ENCODE data around the gene RRM2.

RRM2 gene

DNA sequence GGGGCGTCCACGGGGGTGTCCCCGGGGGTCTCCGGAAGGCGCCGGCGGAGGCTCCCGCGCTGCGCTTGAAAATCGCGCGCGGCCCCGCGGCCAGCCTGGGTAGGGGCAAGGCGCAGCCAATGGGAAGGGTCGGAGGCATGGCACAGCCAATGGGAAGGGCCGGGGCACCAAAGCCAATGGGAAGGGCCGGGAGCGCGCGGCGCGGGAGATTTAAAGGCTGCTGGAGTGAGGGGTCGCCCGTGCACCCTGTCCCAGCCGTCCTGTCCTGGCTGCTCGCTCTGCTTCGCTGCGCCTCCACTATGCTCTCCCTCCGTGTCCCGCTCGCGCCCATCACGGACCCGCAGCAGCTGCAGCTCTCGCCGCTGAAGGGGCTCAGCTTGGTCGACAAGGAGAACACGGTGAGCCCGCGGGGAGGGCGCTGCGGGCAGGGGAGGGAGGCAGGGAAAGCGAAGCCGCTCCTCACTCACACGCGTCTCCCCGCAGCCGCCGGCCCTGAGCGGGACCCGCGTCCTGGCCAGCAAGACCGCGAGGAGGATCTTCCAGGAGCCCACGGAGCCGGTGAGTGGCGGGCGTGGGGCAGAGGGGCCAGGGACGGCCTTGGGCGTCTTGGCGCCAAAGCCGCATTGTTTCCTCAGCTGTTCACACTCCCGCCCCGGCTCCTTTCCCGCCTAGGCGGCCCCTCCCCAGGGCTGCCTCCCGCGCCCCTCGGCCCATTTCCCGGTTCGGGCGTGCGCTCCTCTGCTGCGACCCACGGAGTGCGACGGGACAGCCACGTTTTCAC is at the start of gene RRM2:
RRM2 (plus strand) TSS at position 240 of the 781 bp plus-strand sequence; CDS start at position 300, 60 bp downstream.
- peak; percentile 89 to 96 for DNase-seq

DNA sequence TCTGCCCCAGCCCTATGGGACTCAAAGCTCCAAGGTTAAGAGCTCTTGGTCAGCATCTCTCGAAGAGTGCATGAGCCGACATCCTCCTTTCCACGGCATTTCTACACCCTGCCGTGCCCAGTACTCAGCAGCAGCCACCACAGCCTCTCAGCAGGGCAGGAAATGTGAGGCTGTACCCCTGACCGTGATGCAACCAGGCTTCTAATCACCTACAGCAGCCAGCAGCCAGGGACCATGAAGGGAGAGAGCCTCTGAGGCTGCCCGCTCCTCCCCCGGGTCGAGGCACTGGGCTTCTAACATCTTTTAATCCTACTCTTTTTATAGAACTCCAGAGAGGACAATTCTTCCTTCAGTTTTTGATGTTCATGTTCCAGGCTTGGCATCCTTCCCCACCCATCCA is 48.8 kb upstream of the RRM2 start:
- DNase-seq = no peak

DNA sequence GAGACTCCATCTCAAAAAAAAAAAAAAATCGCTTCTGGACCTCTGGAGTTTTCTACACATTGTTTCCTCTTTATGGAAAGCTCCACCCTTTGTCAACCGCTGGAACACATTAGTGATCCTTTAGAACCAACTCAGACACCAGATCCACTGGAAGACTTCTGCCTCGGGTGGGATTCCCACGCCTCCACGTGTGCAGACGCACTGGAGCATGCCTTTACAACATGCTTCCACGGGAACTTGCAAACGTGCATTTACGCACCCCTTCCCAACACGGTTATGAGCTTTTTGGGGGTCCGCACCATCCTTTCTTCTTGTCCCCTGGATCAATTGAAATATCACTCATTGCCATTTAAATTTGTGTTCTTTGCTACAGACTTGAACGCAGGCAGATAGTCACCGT is 47.4 kb upstream of the RRM2 start:
- DNase-seq = no peak

DNA sequence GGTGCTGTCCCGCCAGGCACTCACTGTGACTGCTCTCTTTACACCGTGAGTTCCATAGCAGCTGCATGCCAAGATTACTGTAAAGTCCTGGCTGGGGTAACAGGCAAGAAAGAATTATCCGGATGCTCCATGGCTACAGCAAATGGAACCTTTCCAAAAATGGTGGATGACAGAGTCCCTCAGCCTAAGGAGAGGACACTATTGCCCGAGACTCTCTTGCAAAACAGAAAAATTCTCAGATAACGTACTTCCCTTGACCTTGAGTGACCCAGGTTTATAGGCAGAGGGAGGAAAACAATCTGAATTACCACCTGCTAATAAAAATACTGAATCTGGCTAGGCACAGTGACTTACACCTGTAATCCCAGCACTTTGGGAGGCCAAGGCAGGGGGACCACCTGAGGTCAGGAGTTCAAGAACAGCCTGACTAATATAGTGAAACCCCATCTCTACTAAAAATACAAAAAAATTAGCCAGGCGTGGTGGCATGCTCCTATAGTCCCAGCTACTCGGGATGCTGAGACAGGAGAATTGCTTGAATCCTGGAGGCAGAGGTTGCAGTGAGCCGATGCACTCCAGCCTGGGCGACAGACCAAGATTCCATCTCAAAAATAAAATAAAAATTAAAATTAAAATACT is 46.8 kb upstream of the RRM2 start:
- DNase-seq = no peak

DNA sequence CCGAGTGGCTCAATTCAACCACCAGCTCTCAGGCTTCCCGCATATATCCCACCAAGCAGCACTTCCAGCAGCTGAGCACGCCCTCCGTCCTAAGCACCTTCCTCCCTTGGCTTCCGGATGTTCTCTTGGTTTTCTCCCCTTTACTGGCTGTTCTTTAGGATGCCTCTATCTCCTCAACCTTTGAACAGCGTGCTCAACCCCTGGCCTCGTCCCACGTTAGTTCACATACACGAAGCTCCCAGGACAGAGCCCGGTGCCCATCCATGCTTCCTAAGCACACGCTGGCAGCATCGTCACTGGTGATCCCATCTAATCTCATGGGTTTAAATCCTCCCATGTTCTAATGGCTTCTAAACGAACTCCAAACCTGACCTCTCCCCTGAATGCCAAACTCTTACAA is 46.0 kb upstream of the RRM2 start:
- no peak for DNase-seq

DNA sequence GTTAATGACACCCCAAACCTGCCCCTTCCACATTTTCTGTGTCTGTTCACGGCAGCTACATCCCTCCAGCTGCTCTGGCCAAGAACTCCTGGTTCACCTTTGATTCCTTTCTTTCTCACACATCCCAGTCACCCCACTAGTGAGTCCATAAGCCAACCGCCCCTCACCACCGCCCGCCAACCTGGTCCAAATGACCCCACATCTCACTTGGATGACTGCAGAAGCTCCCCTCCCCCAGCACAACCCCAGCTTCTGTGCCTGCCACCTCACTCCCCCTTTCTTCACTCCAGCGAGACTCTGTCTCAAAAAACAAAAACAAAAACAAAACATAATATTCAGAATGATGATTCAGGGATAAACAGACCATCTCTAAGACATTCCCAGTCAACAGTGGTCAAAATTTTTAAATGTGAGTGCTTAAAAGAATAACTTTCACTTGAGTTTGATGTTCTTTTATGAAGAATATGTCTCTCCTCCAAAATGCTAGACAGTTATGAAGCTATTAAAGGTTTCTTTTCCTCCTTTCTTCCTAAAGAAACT is 45.5 kb upstream of the RRM2 start:
- DNase-seq = no peak

DNA sequence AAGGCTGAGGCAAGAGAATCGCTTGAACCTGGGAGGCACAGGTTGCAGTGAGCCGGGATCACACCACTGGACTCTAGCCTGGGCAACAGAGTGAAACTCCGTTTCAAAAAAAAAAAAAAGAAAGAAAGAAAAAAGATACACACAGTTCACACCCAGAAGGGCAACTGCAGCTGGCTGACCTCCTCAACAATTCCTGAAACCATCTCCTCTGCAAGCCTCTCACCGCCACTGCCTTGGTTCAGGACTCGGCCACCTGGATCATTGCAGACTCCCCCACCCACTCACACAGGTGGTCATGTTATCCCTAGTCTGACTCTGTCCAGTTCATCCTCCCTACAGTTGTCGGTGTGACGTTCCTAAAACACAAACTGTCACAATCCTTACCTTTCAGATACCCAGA is 44.5 kb upstream of the RRM2 start:
- no peak for DNase-seq

DNA sequence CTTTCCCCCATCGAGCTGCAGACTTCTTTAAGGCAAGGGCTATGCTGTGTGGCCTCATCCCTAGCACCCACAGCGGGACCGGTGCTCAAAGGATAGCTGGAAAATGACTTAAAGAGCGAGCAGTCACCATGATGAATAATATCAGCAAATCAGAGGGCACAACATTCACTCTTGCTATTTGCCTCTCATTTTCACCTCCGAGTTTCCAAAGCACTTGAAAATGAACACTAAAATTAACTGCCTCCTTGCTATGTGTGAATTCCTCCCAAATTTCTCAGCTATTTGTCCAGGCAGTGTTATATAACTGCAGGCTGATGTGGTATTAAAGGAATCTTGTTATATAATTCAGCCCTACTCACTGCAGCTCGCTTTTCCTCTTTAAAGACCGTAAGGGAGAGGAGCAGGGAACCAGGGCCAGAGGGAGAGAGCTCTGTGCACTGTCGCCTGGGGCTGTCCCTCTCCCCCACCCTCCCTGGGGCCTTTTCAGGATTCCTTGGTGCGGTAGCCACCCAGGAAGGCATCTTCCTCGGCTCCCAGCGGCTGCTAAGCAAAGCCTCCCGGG is 43.8 kb upstream of the RRM2 start:
- no peak for DNase-seq

DNA sequence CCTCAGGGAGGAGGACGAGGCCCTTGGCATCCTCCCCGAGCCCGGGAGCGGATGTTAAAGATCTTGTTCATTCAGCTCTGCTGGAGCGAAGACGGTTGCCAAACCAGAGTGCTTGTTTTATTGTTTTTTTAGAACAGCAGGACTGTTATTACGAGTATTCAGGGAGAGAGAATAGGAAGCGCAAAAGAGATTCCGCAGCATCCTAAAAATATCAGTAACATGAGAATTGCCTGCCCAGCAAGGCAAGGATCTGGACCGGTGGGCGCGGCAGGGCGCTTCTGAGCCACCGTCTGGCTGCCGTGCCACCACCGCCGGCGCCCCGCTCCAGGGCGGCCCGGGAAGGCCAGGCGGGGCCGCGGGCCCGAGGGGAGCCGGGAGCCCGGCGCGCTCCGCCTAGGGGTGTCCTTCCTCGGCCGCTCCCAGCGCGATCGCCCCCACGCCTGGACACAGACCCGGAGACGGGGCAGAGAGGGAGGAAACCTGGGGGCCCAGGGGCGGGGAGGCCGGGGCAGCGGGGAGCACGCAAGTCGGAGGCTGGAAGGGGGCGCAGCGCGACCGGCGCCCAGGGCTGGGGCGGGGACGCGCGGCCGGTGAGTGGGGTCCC is 43.2 kb upstream of the RRM2 start:
- DNase-seq = peak in 1 of 2 experiments; percentile 23

DNA sequence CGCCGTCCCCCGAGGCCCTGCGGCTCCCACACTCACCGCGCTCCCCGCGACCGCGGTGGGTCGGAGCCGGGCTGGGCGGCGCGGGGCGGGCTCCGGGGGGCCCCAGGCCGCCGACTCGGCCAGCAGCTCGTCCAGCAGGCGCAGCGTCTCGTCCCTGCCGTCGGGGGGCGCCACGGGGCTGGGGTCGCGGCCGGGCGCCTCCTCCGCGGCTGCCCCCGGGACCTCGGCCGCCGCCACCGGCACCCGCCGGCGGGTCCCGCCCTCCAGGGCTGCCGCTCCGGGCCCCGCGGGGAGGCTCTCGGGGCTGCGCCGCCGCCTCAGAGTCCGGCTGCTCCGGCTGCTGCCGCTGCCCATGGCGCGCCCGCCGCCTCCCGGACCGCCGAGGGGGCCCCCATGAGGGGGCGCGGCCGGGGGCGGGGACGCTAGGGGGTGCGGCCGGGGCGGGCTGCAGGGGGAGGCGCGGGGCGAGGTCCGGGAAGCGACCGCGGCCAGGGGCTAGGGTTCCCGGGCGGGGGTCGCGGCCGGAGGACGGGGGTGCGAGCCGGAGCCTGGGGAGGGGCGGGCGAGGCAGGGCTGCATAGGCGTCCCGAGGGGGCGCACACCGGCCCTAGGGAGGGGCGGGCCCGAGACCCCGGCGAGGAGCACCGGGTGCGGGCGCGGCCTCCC is 42.5 kb upstream of the RRM2 start, which contains the start of gene CYS1:
CYS1 (minus strand) TSS at position 542 of the 666 bp plus-strand sequence; CDS start at position 354, 188 bp downstream.
- DNase-seq = no peak

DNA sequence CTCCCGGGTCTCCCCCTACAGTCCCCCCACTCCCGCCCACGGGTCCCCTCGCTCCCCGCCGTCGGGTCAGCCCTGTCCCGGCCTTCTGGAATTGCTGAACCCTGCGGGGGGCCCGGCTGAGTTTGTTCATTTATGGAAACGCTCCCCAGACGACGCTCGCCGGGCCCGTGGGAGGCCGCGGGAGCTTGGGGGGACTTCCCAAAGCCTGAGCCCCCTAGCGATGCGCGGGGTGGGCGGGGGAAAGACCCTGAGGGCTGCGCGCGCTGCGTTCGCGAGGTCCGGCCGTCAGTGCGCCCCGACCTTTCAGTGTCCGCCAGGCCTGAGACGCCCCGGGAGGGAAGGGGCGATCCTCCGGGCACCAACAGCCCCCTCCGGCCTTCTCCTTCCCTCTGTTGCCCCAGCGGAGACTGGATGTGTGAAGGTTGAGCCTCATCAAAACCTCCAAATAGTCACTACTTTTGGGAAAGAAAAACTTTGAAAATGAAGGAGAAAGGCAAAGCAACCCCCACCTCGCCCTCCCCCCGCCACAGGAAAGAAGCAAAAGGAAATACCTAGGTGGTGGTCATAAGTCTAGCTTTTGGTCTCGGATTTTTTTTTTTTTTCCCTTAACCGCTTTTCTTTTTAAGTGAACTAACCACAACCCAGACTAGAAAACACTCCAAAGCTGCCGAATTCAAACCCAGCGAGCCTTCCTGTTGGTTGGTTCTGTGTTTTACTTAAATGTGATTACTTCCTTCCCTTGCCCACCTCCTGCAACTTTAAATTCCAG is 41.8 kb upstream of the RRM2 start:
- no peak for DNase-seq

DNA sequence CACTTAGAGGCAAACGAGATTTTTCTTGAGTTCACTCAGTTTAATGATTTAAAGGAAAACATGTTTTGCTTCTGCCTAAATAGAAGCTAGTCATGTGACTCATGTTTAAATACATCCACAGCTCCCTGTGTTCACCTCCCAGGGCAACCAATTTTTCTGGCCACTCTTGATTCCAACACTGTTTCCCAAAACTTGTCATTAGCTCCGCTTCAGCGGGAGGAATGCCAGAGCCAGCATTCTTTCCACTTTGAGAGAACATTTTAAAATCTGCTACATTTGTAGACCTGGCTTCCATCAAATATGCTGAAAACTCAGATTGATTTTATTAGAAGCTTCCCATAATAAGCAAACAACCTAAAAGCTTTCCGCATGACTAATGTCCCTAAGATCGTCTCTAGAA is 39.5 kb upstream of the RRM2 start:
- DNase-seq = no peak

DNA sequence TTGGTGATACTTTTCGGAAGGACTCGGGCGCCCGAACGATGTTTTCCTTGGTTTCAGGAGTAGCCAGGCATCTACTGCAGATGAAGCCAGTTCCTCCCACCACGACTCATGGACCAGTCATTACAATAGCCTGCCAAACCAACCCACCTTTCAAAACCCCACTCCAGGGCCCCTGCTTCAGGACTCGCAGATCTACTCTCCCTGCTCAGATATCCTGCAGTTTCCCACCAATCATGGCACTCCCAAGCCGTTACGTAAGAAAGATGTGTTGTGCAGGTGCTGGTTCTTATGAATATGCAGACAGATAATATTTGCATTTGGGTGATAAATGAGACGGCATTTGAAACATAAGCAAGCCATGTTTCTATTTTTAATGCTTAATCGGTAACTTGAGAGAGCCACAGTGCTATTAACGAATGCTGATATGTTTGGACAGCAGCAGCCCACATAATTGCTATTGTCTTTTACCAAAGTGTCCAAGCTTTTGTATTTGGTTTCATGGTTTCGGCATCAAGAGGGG is 38.8 kb upstream of the RRM2 start:
- no peak for DNase-seq

DNA sequence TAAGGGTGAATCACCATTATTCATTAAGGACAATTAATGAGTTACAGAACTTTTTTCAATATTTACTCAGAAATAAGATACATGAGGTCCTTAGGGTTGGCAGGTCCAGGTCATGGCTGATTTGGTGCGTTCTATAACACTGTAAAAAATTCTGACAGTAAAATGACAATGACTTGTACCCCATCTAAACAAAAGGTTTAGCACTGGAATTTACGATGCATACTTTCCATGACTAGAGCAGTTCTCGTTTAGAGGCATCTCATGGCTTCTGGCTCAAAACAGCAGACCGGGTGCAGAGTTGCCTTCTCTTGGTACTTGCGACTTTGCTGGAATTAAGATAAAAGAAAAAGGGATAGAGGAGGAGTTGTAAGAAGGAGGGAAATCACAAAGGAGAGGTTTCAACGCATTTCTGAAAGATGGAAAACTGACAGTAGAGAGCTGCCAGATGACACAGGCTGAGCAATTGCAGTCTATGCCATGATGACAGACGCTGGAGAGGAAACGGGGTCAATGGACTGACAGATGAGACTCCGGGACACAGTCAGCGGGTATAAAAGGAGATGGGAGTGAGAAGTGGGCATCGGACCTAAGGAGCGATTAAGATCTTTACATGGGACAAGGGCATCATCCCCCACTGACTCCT is 38.2 kb upstream of the RRM2 start:
- no peak for DNase-seq

DNA sequence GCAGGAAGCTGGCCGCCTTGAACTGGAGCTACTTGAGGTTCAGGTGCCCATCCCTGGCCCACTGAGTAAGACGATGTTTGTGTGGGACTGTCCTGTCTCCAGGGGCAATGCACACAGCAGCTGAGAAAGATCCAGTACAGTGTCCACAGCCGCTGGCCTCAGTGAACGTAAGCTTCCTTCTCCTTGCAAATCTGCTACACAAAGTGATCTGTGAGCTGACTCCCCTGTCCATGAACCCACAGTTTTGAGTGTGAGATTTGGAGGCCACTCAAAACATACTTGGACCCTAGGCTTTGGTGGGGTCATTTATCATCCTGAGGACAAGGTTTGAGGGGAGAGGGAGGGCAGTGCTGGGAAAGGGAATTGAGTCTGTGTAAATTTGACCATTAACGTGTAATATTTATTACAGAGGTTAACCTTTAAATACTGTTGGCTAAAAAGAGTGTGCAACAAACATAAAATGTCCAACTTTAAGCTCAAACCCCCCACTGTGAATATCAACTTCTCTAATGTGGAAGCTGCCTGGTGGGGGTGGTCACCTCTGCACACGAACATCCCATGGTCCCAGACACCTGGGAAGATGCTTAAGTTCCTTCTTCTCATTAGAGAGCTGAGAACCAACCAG is 37.4 kb upstream of the RRM2 start:
- no peak for DNase-seq

DNA sequence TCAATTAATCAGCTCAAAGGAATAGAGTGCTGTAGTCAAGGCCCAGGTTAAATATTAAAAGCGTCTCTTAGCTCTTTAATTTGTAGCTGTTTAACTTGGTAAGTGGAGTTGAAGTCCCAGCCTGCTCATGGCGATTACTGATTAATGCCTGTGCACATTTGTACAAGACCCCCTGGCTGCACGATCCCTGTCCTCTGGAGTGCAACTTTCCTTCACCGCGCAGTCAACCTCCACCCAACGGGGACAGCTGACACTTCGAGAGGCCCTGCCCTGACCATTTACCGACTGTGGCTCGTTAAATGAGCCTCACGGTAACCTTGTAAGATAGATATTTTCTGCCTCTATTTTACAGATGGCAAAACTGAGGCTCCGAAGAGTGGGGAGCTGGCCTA is 36.9 kb upstream of the RRM2 start:
- DNase-seq = no peak

DNA sequence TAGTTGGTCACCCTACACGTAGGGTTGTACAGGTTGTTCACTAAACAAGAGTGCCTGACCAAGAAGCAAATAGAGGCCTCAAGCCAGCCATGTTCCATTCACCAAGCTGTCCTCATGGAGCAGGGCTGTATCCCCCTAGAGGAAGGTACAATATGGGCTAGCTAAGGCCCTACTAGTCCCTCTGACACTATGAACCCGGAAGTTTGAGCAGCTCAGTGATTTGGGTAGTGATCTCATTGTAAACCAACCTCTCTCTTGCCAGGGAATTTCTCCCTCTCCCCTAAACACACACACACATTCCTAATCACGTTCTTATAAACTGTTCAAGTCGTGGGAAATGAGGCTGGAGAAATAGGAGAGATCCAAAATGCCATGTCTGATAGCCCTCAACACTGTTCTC is 35.6 kb upstream of the RRM2 start:
- no peak for DNase-seq

DNA sequence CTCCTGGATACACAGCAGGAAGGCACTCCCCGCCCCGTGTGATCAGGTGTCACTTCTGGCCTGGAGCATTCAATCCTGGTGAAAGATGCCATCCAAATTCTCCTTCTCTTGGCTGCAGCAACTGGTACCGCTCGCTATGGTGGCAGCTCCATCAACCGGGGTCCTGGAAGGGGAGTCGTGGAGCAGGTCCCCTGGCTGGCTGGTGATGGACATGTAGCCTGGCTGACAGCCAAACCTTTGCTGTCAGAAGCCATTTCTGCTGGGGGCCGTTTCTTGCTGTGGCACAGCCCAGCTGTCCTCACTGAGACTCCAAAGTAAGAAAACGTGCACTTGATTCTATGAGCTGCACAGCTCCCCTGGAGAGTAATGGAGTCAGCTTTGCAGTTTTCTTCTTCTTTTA is 35.2 kb upstream of the RRM2 start:
- peak in 1 of 2 experiments; percentile 11 for DNase-seq

DNA sequence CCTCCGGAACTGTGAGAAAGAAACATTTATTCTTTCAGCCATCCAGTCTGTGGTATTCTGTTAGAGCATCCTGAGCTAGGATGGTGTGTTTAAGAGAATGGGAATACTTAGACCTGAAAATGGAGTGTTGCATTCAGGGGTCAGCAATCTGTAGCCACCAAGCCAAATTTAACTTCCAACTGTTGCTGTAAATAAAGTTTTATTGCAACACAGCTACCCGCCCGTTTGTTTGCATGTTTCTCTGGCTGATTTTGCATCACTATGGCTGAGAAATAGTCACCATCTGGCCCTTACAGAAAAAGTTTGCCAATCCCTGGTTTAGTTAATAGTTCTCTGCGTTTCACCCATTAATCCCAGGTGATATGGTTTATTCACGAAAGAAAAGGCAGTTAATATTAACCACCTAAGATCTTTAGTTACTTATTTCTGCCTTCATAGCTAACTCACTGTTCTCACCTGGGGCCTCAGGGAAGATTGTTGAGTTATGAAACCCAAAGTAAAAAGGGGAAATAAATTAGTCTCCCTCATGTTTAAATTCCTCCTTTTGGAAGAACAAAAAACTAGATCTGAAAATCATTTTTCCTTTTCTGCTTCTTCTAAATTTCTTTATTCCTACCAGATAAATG is 32.9 kb upstream of the RRM2 start:
- no peak for DNase-seq

DNA sequence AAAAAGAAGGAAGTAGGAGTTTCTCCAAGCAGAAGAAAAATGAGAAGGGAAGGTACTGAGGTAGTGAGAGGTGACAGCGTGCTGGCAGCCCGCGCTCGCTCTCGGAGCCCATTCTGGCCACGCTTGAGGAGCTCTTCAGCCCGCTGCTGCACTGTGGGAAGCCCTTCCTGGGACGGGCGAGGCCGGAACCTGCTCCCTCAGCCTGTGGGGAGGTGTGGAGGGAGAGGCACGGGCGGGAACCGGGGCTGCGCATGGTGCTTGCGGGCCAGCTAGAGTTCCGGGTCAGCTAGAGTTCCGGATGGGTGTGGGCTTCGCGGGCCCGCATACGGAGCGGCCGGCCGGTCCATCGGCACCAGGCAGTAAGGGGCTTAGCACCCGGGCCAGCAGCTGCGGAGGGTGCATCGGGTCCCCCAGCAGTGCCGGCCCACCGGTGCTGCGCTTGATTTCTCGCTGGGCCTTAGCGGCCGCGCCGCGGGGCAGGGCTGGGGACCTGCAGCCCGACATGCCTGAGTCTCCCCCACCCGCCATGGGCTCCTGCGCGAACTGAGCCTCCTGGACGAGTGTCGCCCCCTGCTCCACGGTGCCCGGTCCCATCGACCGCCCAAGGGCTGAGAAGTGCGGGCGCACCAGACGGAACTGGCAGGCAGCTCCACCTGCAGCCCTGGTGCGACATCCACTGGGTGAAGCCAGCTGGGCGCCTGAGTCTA is 31.2 kb upstream of the RRM2 start:
- DNase-seq = no peak

Data from NCI-H446 (cell line).